GM18907 (cell line): Measurements from ENCODE around the gene LRRC45.

ENCODE experiments used
- ATAC-seq: cut with Tn5 transposase; IDR thresholded peaks from one replicate; pipeline ENCODE4 v1.9.1; 2021; ENCODE audit warnings: mild to moderate bottlenecking, moderate library complexity; ENCODE audit not compliant: unreplicated experiment

Gene LRRC45

DNA sequence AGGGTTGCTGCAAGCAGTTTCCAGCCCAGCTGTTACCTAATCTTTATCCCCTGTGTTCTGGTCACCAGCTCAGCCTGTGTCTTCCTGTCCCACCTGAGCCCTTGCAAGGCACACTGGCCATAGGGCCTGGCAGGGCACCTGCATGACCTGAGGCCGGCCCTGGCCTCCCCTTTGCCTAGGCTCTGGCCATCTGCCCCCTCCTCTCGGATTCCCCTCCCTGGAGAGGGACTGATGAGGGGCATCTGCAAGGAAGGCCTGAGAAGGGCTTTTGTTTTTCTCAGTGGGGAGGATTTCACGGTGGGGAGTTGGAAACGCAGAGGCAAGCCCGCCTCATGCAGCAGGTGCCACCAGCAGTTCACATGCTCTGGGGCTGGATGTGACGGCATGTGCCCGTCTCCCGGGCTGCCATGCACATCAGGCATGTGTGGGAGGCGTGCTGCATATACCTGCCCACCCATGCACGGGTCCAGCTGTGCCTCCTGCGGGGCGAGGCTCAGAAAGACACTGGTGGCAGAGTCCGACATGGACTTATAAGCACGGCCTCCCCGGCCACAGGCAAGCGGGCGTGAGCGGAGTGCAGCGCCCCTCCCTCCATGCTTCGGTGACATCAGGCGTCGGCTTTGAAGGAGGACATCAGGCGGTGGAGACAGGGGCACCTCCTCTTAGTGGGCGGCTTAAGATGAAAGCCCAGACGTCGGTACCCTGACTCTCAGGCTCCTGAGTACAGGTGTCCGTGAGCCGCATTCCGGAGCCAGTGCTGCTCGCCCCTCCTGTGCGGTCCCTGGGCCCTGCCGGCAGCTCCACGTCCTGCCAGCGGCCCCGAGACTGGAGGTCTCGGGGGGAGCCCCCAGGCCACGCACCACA lies 29.1 kb upstream of the LRRC45 start:
- ATAC-seq = no peak

DNA sequence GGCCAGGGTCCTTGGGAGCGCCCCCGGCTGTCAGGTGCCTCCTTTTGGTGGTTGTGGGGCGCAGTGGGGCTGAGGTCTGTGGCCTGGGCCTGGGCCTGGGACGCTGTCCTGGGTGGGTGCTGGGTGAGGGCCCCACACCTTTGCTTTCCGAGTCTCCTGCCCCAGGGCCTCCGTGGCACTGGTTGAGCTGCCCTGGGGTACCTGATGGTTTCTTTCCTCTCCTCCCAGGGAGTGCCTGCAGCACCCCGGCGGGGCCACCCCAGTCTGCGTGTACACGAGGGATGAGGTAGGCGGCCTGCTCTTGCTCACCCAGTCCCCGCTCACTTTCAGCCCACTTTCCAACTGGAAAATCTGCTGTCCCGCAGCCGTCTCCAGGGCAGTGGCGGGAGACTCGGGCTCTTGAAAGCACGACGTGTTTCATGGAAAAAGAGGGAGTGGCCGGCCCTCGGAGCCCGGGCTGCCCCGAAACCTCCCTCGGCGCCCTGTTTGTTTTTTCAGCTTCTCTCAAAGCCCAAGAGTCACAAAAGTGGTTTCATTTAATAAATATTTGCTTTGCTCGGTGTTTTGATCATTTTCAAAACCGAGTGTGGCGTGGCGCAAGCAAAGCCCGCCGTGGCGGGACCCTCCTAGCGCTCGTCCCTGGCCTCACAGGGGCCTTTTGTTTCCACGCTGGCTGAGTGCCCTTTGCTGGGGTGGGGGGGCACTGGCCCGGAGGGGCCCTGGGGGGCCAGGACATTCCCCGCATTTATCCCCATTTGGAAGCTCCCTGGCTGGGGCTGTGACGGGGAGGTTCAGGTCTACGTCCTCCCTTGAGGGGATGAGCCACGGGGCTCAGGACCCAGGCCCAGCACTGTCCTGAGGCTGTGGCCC lies 28.3 kb upstream of the LRRC45 start:
- no peak for ATAC-seq

- no peak for ATAC-seq
Measured at GRCh38 chr17:81995463-81996231, 27.5 kb upstream of the LRRC45 start.

GRCh38 chr17:81996232-81996756 lies 26.8 kb upstream of the LRRC45 start:
- ATAC-seq = no peak

DNA sequence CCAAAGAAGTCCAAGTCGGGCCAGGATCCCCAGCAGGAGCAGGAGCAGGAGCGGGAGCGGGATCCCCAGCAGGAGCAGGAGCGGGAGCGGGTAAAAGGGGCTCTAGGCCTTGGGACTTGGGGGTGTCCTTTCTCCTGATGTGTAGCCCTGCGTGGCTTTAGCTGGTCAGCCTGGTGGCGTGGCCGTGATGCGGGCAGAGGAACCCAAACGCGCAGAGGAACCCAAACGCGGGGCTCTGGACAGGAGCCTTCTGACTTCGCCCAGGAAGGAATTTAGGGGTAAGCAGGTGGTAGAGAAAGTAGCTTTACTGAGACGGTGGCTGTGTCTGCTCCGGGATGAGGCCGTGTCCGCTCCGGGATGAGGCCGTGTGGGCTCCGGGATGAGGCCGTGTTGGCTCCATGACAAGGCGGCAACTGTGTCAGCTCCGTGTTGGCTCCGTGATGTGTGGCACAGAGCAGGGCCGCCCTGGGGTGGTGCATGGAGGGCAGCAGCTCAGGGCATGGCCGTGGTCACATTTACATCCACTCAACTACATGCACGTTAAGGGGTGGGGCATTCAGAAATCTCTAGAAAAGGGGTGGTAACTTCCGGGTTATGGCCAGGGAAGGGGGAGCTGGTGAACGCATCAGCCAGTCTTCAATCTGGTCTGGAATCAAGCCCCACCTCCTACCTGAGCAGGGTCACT lies 26.2 kb upstream of the LRRC45 start:
- ATAC-seq = no peak

DNA sequence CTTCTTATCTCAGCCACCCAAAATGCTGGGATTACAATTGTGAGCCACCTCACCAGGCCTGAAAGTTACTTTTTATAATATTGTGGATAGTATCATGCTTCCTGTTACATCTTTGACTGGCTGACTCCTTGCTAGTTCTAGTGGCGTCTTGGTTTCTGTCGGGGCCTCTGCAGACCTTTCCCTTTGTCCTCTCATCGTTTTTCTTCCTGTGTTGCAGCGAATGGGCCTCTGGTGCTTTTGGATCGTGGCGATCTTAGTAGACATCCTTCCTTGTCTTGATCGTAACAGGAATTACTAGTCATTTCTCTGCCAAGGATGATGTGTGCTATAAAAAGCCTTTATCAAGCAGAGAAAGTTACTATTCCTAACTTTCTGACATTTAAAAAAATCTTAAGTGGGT lies 24.9 kb upstream of the LRRC45 start:
- no peak for ATAC-seq

GRCh38 chr17:81998691-81999438 lies 24.2 kb upstream of the LRRC45 start:
- ATAC-seq = no peak

GRCh38 chr17:81999587-81999975 lies 23.5 kb upstream of the LRRC45 start:
- ATAC-seq = no peak

DNA sequence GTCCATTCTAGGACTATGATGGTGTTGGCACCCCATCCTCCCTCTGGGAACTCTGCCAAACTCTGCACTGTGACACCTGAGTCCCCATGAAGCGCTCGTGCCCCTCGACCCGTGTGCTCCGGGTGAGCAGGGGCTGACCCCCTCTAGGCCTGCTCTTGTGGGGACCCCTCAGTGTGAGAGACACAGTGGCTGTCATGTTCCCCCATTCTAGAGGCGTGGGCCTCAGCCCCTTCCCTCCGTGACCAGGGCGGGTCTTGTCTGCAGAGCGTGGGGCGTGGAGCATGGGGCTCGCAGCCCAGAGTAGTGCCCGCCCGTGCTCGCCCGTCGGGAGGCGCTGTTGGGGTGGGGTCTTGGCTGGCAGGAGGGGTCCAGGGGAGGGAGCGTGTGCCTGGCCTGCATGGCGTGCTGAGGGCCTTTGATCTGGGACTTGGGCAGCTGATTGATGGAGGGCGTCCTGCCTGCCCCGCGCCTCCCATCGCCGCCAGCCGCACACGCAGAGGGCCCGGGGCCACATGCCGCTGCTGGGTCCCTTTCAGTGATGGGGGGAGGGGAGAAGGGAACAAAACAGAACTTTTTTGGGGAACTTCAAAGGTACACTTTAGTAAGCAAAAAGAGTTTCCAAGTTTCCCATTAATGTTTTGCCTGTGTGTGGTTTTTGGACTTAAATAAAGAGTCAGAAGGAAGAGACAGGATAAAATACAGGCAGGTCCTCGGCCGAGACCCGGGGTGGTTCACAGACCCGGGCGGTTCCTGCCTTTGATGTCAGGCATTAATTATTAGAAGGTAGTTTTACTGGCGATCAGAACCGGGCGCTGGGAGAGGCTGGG lies 22.9 kb upstream of the LRRC45 start:
- ATAC-seq = no peak

GRCh38 chr17:82000803-82001570 lies 22.1 kb upstream of the LRRC45 start:
- ATAC-seq = no peak

- no peak for ATAC-seq
Measured at GRCh38 chr17:82001571-82002056, 21.5 kb upstream of the LRRC45 start.

DNA sequence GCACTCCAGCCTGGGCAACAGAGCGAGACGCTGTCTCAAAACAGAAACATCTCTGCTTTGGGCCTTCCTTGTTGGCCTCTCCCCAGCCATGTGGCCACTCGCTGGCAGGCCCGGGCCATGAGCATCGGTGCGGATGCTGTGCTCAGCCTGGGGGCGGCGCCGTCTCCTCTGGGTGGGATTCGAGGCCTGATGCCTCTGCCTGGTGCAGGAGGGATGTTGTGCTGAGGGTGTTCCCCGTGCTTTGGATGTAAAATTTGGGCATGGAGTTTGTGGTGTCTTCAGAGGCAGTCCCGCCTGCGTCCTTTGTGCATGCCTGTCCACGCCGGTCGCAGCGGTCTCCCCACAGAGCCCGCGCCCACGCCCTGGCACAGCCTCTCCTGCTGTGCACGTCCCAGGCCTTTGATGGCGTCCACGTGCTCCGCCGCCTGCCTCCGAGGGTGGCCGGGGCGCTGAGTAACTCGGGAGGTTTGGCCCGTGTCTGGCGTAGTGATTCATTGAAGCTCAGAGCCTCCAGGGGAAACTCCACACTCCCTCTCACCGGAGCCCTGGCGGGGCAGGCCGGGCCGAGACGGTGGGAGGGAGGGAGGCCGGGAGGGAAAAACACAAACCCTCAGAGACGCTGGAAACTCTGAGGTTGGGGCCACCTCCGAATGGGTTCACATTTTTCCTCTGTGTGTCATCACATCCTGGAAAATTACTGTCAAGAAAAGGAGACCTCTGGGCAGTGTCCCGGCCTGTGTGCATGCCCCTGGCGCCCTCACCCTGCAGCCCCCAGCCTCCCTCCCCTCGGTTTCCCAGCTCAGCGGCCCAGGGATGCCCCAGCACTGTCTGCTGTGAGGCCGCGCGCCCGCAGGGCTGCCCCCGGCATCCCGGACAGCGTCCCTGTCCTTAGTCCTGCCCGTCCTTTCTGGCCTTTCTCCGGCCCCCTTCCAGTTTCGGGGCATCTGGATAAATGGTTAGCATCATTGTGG lies 19.4 kb upstream of the LRRC45 start:
- no peak for ATAC-seq

- ATAC-seq = no peak
Measured at GRCh38 chr17:82004517-82005455, 18.3 kb upstream of the LRRC45 start.

- no peak for ATAC-seq
Measured at GRCh38 chr17:82005701-82006348, 17.3 kb upstream of the LRRC45 start.
